Spleen (tissue), 7 donors: ENCODE measurements around the gene PKD1L1.

Source experiments
- CTCF ChIP-seq, 11 experiments: fragments of 200-600 bp in 7 of 11; fragments of 450-650 bp in 4 of 11; sonication (generic) in 4 of 11; IDR thresholded peaks in 8 of 11; conservative IDR thresholded peaks in 3 of 11; 1 replicate in 7 of 11; 2 replicates in 4 of 11; pipeline versions ENCODE4 v1.4.0 to v1.8.0; 2016 to 2021; ENCODE audit warnings: antibody characterized with exemption in 11 of 11, inconsistent platforms in 4 of 11, mild to moderate bottlenecking in 1 of 11
- POLR2A ChIP-seq, 3 donors: fragments of 450-650 bp; IDR thresholded peaks; one replicate each; pipeline ENCODE4 v1.5.1; 2017; ENCODE audit warnings: antibody characterized with exemption in 3 of 3, mild to moderate bottlenecking in 1 of 3
- POLR2AphosphoS5 ChIP-seq, 3 donors: sonication (generic); formaldehyde crosslinking; IDR thresholded peaks; one replicate each; pipeline ENCODE4 v1.5.1; 2017; ENCODE audit warnings: antibody characterized with exemption in 3 of 3
- donor health status: DM: no; HTN: no; CAD: no; lungs with moderate emphysema.
- donor health status: DM: no; HTN: no; CAD: no.
- donor health status: DM: no; HTN: no; CAD: no.

DNA sequence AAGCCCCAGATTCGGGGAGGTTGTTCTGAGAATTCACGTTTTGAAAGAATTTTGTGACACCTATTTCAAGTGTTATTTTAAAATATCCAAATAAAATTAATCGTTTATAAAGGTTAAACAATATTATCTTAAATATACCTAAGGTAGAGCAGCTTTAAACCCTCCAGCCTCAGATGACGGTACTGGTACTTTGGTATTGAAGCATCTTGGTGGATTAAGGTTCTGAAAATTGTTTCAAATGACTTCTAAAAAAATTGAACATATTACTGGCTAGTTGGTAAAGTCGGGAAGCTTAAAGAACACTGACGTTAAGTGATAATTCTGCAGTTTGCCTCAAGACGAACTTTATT is 31.5 kb upstream of the PKD1L1 start:
- TF ChIP-seq CTCF (IDR thresholded peaks at IDR 0.05 in 8 of 11, conservative IDR thresholded peaks at IDR 0.05 in 3 of 11) (no peak), POLR2A (IDR thresholded peaks at IDR 0.05) (no peak), POLR2AphosphoS5 (IDR thresholded peaks at IDR 0.05) (no peak)
